Fibroblast of skin of abdomen (primary cell): ENCODE measurements around the gene PLA2G15. TPM values are rescaled to one million over a fixed set of nuclear protein-coding genes. Genes with fewer than 3 reads are reported as not detected.

Experiments used
- DNase-seq: peaks from one replicate; pipeline ENCODE4 v3.0.0-alpha.2; 2013
- polyA plus RNA-seq, 2 experiments: library from polyadenylated mRNA; unstranded; fragments of 120-200 nt; gene quantifications; one replicate each; pipeline ENCODE4 v1.2.1, GENCODE V29; 2013; ENCODE audit not compliant: insufficient read length in 2 of 2

Gene PLA2G15, protein sequence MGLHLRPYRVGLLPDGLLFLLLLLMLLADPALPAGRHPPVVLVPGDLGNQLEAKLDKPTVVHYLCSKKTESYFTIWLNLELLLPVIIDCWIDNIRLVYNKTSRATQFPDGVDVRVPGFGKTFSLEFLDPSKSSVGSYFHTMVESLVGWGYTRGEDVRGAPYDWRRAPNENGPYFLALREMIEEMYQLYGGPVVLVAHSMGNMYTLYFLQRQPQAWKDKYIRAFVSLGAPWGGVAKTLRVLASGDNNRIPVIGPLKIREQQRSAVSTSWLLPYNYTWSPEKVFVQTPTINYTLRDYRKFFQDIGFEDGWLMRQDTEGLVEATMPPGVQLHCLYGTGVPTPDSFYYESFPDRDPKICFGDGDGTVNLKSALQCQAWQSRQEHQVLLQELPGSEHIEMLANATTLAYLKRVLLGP
- polyA plus RNA-seq (2013, experiment 1 of 2; ENCODE audit: insufficient read length), result 12.0 TPM
- 12.8 TPM for polyA plus RNA-seq (2013, experiment 2 of 2; ENCODE audit: insufficient read length)

DNA sequence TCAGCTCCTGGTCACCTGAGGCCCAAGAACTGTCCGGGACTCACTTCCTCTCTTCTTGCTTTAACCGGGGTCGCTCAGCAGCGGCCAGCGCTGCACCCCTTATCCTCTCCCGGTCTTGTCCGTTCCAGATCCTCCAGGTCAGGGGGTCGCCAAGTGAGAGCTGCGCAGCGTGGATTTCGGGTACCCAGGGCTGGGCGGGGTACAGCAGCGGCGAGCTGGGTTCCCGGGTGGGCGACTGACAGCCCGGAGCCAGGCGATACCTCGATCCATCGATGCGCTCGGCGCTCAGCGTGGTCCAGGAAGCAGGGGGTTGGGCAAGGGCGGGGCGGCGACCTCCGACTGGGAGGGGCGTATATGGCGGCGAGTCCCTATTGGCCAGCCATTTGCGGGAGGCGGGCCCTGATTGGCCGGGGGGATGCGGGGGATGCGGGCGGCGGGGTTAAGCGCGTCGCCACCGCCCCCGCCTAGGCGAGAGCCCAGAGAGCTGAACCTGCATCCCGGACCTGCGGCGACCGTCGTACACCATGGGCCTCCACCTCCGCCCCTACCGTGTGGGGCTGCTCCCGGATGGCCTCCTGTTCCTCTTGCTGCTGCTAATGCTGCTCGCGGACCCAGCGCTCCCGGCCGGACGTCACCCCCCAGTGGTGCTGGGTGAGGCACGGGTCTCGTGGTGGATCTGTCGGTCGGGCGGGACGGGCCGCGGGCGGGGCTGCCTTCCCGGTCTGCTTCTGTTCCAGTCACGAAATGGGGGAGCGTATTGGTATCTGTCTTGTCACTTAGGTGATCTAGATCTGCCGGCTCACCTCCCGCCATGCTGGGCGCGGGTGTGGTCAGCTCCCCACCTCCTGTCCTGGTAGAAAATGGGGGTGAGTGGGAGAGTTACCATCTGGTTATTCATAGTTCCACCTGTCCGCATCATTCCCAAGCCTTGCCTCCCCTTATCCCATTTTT lies at the start of gene PLA2G15:
Gene PLA2G15, plus strand, starts transcription at position 471 of the 951 bp plus-strand sequence. Its CDS starts 54 bp downstream, at position 525.
- peak; percentile 94 for DNase-seq

DNA sequence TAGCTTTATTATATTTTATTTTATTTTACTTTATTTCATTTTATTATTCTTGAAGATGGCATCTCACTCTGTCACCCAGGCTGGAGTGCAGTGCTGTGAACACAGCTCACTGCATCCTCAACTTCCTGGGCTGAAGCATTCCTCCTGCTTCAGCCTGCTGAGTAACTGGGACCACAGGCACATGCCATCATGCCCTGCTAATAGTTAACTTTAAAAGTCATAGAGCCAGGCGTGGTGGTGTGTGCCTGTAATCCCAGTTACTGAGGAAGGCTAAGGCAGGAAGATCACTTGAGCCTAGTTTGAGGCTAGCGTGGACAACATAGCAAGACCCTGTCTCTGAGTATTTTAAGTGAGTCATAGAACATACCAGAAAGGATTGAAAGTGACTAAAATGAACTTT lies 47.9 kb upstream of the PLA2G15 start:
- DNase-seq, result peak; percentile 18

DNA sequence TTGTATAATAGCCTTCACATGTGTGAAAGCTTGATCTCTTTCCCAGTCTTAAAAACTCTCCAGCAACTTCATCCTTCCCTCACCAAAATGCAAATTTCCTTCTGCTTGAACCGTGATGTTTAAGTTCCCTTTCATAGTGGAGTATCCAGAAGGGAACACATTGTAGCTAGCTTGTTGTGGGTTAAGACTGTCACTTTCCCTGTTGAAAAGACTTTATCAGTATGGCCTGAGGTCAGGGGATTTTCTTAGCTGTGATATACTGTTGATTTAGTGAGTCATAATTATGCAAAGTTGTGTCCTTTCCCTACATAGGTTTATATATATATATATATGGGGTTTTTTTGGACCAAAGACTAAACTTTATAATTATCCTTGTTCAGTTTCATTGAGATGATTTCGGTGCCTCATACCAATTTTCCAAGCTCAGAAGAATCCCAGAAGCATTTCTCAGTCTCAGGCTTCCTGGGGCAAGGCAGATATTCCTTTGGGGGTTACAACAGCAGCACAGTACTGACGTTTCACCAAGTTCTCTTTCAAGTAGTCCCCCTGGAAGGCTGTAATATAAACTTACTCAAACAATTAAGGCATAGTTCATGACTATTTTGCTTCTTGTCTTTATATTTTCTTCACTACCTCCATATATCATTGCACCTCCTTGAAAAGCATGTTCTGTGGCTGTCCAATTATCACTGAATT lies 44.9 kb upstream of the PLA2G15 start:
- peak; percentile 33 for DNase-seq

DNA sequence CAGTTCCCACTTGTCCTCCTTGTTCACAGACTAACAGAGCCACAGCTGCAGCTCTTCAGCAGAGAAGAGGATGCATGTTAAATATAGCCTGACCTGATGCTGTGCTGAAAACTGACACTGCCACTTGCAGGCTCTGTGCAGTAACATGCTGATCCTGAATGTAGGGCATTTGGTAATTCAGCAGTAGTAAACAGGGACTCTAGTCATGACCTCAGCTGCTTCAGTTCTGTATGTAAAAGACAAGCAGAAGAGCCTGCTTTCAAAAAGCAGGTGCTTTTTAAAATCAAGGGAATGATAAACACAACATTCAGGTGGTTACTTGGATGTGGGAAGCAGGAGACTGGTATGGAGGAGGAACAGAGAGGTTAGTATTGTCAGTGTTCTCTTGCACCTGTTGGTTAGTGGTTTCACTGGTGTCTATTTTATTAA lies 43.1 kb upstream of the PLA2G15 start:
- DNase-seq, result no peak

DNA sequence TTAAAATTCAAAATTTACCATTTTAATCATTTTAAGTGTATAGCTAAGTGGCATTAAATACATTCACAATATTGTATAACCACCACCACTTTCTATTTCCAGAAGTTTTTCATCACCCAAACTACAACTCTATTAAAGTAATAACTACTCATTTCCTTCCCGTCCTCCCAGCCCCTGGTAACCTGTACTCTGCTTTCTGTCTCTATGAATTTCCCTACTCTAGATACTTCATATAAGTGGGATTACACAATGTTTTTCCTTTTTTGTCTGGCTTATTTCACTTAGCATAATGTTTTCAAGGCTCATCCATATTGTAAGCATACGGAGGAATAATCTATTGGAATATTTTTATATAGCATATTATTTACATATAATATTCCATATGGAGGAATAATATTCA lies 38.9 kb upstream of the PLA2G15 start:
- no peak for DNase-seq

DNA sequence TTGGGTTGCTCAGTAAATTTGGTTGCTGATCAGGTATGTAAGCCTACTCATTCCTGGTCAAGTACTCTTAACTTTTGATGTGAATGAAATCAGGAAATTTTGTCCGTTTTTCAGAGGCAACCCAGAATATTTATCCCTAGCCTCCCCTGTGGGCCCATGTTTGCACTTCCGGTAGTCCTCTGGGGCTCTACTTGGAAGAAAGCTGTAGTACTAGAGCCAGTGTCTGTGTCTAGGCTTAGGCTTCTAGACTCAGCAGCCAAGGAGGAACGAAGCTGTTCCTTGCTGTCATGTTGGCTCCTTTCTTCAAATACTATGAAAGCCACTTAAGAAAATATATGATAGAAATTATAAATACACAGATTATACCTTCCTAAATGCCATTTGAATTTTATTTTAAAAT lies 30.4 kb upstream of the PLA2G15 start:
- no peak for DNase-seq

DNA sequence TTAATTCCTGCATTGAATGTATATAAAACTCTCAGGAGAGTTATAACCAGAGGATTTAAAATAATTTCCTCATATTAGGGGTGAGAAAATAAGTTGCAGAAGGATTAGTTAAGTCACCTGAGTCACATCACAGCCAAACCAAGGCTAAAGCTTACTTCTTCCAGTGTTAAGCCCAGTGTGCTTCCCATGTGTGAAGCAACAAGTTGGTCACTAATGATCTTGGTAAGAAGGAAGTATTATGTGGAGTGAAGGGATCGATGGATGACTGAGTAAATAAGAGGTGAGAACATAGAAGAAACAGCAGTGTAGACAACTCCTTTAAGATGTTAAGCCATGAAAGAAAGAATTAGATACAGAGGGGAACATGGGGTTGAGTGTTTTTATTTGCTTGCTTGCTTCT lies 29.9 kb upstream of the PLA2G15 start:
- no peak for DNase-seq

DNA sequence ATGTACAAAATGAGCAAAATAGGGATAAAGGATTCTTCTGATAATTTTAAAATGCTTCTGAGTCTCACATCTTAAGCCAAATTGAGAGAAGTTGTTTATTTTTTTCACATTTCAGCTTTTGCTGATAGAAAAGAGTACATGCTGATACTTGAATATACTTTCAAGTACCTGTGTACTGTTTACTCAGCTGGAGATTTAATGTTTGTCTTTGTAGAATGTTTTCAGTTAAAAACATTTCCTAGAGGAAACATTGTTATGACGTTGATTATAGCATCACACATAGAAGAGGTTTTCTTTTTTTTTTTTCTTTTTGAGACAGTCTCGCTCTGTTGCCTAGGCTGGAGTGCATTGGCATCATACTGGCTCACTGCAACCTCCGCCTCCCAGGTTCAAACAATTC lies 28.9 kb upstream of the PLA2G15 start:
- DNase-seq, result no peak

- no peak for DNase-seq
These were observed 27.7 kb upstream of the PLA2G15 start for GRCh38 chr16:68217506-68217905.

- no peak for DNase-seq
These were observed 25.3 kb upstream of the PLA2G15 start for GRCh38 chr16:68219725-68220351.

DNA sequence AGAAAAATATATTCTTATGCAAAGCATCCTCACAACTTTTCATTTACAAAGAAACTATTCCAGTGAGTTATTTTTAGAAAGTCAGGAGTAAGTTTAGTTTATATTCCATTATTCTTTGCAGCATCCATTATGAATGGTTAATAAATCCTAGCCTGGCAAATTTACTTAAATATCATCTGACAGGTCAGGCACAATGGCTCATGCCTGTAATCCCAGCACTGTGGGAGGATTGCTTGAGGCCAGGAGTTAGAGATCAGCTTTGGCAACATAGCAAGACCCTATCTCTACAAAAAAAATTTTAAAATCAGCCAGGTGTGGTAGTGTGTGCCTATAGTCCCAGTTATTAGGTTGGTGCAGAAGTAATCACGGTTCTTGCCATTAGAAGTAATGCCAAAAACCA lies 22.1 kb upstream of the PLA2G15 start:
- no peak for DNase-seq

DNA sequence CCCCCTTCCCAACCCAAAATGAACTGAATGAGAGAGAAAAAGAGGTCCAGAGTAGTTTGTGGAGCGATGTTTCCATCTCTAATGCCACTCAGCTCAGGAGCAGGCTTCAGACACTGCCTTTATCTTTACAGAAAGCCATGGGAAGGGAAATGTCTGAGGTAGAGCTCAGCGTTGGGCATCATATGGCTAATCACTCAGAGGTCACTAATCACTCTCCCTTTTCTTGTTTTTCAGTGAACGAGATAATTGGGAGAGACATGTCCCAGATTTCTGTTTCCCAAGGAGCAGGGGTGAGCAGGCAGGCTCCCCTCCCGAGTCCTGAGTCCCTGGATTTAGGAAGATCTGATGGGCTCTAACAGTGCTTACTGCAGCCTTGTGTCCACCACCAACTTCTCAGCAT lies 19.1 kb upstream of the PLA2G15 start:
- DNase-seq, result no peak

DNA sequence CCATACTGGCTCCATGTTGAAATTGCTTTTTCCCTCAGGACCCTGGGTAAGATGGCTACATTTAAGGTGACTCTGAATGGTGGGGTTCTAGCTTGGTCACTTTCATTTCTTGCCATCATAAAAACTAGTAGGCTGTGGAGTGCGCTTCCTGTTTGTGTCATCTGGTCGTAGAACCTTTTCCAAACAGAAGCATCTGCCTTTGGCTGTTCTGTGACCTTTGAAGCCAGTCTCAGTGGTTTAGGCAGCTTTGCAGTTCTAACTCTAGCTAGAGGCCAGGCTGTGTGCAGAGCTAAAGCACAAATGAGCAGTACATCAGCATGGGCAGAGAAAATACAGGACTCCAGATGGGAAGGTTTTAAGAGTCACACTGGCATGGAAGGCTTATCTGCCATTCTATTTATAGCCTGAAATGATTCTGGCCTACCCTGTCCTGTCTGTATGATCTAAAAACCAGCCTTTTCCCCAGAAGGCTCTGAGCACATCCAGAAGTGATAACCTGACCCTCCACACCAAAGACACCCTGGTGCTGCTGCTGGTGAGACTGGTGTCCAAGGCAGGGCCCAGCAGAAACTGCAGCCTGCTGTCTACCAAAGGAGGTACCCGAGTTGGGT lies 17.9 kb upstream of the PLA2G15 start:
- DNase-seq, result no peak

- DNase-seq, result no peak
These were observed 17.2 kb upstream of the PLA2G15 start for GRCh38 chr16:68227850-68228553.

GRCh38 chr16:68228652-68229051 lies 16.5 kb upstream of the PLA2G15 start:
- DNase-seq, result no peak

- DNase-seq, result peak; percentile 59
These were observed 15.6 kb upstream of the PLA2G15 start for GRCh38 chr16:68229431-68230175.

GRCh38 chr16:68230176-68230571 lies 15.0 kb upstream of the PLA2G15 start:
- DNase-seq, result no peak

DNA sequence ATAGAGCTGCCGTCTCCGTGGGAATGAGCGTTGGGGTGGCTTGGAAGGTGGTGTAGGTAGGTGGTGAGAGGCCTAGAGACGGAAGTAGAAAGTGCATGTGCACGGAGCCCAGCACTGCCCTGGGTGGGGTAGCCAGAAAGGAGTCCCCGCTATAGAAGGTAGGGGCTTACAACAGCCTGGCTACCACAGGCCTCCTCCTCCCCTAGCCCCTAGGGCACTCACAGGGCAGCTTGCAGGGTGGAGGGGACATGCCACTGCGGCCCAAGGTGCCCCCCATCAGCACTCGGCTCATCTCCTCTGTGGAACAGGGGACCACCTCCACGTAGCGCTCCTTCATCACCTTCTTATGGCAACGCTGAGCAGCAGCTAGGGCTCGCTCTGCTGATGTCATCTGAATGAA lies 14.2 kb upstream of the PLA2G15 start:
- no peak for DNase-seq

- DNase-seq, result no peak
These were observed 13.6 kb upstream of the PLA2G15 start for GRCh38 chr16:68231384-68232136.

DNA sequence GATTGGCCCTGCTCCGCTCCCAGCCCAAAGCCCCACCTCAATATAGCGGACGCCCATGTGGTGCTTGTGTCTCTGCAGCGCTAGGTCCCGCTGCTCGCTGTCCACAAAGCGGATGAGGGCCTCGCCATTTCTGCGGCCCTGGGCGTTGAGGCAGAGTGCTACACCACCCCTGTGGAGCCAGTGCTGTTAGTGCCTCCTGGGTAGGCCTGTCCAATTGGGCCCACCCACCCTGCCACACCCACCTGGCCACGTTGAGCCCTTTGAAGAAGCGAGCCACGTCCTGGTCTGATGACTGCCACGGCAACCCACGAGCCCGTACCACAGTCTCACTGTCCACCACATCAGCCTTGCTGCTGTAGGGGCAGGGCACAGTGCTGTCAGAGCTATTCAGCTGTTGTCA lies 12.8 kb upstream of the PLA2G15 start:
- no peak for DNase-seq
